SK-N-MC (cell line): ENCODE measurements around the gene PRDM16.

ENCODE experiments used
- EZH2 ChIP-seq: fragments of 200-600 bp; sonication (generic); IDR thresholded peaks from one replicate; pipeline ENCODE4 v1.6.1; 2017; ENCODE audit warnings: antibody characterized with exemption
- FOXP2 ChIP-seq: optimal IDR thresholded peaks from 2 replicates; pipeline ENCODE3; 2011; ENCODE audit warnings: mild to moderate bottlenecking, moderate library complexity; ENCODE audit not compliant: insufficient read depth; ENCODE audit errors: extremely low read length, control extremely low read depth
- POLR2AphosphoS5 ChIP-seq: IDR thresholded peaks from 2 replicates; pipeline ENCODE4 v1.6.1; 2012; ENCODE audit warnings: mild to moderate bottlenecking, low read depth, low read length, borderline replicate concordance

DNA sequence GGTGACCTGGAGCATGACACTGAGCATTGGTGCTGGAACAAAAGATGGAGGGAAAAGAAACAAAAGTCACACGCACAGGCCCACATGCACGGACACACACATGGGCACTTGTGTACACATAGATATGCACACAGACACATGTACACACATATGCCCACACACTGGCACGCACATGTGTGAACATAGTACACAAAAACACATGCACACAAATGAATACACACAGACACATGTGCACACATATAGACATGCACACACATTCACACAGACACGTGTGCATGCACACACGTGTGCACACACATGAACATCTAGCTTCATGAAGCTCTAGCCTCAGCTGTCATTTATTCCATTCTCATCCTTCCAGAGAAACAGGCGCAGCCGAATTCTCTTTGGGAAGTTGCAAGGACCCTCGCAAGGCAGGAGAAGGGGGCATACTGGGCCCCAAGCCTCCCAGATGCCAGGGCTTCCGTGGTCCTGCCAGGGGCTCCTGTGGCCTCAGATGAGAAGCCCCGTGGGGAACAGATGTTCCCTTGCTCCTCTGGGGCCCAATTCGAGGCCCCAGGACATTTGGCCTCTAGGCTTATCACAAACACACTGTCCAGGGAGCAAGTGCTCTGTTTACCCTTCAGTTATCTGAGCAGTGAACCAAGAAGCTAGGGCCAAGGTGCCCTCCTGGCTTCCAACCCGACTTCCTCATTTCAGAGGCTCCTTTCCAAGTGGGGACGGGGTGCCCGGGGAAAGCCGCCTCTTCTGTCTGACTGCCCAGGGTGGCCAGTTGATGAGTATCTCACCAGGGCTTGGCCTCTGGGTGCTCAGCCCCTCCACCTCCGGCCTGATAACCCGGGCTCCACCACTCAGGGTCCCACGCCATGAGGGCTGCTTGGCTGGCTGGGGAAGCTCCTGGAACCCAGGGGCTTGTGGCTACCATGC, 269.1 kb downstream of the PRDM16 start:
- TF ChIP-seq POLR2AphosphoS5 = no peak
- TF ChIP-seq EZH2 = no peak
- TF ChIP-seq FOXP2 = no peak
